GM18505 (cell line): Measurements from ENCODE around the gene ERCC2.
"Not testable (repeated sequence)": the region's sequence is repeated elsewhere in the genome, so short reads cannot be mapped to it uniquely, and the experiment has no call there.

ENCODE experiments used
- ATAC-seq: cut with Tn5 transposase; IDR thresholded peaks from one replicate; pipeline ENCODE4 v1.9.1; 2021; ENCODE audit not compliant: unreplicated experiment
- POLR2A ChIP-seq: IDR thresholded peaks from 4 replicates; pipeline ENCODE4 v1.6.1; 2011; ENCODE audit warnings: borderline replicate concordance; ENCODE audit not compliant: insufficient read depth, insufficient read length; ENCODE audit errors: extremely low read depth

The ERCC2 gene

DNA sequence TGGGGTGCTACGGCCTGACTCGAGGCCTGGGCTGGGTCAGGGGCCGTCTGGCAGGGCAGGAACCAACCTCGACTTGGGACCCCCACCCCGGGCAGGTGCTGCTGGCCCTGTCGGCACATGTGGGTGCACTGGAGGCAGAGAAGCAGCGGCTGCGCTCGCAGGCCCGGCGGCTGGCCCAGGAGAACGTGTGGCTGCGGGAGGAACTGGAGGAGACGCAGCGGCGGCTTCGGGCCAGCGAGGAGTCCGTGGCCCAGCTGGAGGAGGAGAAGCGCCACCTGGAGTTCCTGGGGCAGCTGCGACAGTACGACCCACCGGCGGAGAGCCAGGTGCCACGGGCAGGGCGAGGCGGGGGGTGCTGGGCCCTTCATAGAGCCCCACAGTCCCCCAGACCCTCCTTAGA lies 23.9 kb downstream of the ERCC2 start:
- TF ChIP-seq POLR2A = no peak
- ATAC-seq = no peak

DNA sequence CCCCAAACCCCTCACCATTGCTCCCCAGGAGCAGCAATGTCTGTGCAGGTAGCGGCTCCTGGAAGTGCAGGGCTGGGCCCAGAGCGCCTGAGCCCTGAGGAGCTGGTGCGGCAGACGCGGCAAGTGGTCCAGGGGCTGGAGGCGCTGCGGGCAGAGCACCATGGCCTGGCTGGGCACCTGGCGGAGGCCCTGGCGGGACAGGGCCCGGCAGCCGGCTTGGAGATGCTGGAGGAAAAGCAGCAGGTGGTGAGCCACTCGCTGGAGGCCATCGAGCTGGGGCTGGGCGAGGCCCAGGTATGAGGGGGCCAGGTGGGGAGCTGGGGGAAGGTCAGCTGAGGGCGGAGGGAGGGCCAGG lies 24.9 kb downstream of the ERCC2 start:
- TF ChIP-seq POLR2A = no peak
- no peak for ATAC-seq

DNA sequence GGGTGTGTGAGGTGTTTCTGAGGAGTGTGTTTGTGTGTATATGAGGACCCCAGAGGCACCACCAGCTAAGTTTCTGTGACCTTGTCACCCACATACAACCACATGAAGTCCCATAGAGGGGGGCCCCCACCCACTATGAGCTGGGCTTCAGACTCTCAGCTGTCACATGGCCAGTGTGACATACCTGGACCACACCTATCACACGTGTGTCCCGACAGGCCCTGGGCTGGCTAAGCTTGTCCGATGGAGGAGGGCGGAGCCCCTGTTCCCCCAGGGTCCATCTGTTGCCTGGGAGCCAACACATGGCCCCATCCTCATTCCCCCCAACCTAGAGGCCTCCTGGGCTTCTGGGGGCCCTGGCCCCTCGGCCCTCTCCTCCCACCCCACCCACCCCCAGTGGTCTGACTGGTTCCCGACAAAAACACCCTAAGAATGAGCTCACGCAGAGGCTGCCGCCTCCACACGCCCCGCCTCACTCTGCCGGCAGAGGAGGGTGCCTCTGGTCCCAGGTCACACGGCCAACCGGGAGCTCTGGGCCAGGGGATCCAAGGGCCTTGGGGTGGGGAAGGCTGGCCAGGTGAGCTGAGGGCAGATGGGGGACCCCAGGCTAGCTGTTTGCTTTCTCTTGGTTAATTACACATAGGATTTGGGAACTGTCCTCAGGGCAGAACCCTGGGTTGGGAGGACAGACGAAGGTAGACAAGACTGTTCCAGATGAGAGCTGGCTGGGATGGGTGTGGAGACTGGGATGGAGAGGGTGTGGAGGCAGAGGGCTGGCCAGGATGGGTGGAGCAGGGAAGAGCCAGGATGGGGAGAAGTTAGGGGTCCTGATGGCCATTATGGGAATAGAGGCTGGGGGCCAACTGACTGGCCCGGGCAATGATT lies 25.5 kb downstream of the ERCC2 start:
- TF ChIP-seq POLR2A = no peak
- no peak for ATAC-seq

- no peak for TF ChIP-seq POLR2A
- ATAC-seq = no peak
These were observed 27.5 kb downstream of the ERCC2 start for GRCh38 chr19:45342911-45343310.

DNA sequence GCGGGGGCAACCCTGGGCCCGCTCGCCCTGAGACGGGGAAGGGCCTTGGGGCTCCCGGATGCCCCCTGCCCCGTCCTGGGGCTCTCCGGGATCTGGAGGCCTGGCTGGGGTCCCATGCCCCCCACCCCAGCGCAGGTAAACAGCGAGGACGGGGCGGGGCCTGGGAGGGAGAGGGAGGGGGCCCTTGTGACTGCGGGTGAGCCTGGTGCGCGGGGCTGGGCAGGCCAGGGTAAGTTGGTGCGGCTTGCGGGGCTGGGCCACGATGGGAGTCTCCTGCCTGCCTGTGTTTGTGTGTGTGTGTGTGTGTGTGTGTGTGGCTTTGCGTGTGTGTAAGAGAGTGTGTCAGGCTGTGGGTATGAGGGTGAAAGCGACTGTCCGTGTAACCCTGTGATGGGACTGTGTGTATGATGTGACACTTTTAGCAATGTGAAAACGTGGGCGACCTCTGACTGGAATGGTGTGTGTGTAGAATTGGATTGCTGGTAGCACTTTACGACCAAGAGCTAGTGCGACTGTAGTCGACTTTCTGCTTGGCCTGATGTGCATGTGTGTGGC lies 29.4 kb downstream of the ERCC2 start:
- ATAC-seq = no peak
- no peak for TF ChIP-seq POLR2A

- no peak for ATAC-seq
- no peak for TF ChIP-seq POLR2A
These were observed 30.0 kb downstream of the ERCC2 start, which contains the start of gene KLC3 for GRCh38 chr19:45340232-45340898. Gene KLC3 (plus strand): TSS chr19:45340750. CDS start chr19:45345542, 4,792 bp downstream.

- TF ChIP-seq POLR2A = no peak
- no peak for ATAC-seq
These were observed 30.7 kb downstream of the ERCC2 start for GRCh38 chr19:45339629-45340028.

GRCh38 chr19:45336696-45337251 lies 33.6 kb downstream of the ERCC2 start:
- TF ChIP-seq POLR2A = no peak
- ATAC-seq = no peak

- ATAC-seq = not testable (repeated sequence)
These were observed 35.5 kb downstream of the ERCC2 start for GRCh38 chr19:45334881-45335280.

DNA sequence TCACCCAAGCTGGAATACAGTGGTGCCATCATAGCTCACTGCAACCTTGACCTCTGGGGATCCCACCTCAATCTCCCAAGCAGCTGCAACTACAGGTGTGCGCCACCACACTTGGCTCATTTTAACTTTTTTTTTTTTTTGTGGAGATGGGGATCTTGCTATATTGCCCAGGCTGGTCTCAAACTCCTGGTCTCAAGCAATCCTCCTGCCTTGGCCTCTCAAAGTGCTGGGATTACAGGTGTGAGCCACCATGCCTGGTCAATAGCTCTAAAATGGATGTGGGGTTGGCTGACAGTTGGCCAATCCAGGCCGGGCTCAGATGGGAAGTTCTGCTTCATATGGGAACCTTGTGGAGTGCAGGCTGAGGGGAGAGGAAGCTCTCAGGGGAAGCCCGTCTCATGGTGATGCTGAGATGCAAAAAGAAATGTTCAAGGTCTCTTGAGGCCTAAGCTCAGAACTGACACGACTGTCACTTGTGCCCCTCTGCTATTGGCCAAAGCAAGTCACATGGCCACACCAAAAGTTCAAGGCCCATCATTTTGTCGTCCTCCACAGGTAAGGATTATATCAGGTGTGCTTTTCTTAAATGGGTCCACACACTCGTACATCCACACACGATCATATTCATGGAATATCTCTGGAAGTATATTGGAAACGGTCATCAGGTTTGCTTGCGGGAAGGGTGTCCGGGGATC lies 36.6 kb downstream of the ERCC2 start:
- no peak for TF ChIP-seq POLR2A
- ATAC-seq = no peak

- no peak for ATAC-seq
- TF ChIP-seq POLR2A = no peak
These were observed 39.0 kb downstream of the ERCC2 start for GRCh38 chr19:45331411-45331810.

DNA sequence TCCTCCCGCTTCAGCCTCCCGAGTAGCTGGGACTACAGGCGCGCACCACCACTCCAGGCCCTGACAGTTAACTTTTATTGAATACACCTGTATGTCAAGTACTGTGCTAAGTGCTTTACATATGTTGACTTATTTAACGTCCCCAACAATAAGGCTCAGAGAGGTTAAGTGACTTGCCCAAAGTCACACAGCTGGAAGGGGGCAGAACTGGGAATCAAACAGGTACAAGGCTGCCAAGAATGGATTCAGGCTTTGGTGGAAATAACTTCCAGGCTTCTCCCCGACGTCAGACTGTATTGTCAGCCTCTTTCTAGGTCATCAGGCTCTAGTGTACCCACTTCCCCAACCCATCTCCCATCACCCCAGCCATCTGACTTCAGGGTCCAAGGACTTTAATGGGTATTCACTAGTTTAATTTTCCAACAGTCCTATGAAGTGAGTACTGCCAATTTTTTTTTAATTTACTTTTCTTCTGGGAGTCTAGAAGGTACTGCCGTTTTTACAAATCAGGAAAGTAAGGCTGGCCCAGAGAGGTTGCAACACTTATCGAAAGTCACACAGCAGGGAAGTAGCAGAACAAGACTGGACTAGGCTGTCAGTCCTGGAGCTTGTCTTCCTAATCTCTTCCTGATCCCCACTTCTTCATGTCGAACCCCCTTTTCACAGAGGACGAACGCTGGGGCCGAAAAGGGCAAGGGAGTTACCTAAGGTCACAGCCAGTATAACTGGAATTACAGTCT lies 42.8 kb downstream of the ERCC2 start:
- no peak for TF ChIP-seq POLR2A
- ATAC-seq = no peak

- TF ChIP-seq POLR2A = no peak
- no peak for ATAC-seq
These were observed 45.9 kb downstream of the ERCC2 start for GRCh38 chr19:45324349-45324907.

- TF ChIP-seq POLR2A = no peak
- no peak for ATAC-seq
These were observed 46.7 kb downstream of the ERCC2 start for GRCh38 chr19:45323671-45324081.
